Measurements from ENCODE around the gene BEST4. TPM values are rescaled to one million over a fixed set of nuclear protein-coding genes. Genes with fewer than 3 reads are reported as not detected.
A peak's percentile ranks its signal among the peaks of the same experiment; 100 is the strongest.

BEST4 gene
- total RNA-seq, 1 experiment from 2014 or later: 0.35 TPM

DNA sequence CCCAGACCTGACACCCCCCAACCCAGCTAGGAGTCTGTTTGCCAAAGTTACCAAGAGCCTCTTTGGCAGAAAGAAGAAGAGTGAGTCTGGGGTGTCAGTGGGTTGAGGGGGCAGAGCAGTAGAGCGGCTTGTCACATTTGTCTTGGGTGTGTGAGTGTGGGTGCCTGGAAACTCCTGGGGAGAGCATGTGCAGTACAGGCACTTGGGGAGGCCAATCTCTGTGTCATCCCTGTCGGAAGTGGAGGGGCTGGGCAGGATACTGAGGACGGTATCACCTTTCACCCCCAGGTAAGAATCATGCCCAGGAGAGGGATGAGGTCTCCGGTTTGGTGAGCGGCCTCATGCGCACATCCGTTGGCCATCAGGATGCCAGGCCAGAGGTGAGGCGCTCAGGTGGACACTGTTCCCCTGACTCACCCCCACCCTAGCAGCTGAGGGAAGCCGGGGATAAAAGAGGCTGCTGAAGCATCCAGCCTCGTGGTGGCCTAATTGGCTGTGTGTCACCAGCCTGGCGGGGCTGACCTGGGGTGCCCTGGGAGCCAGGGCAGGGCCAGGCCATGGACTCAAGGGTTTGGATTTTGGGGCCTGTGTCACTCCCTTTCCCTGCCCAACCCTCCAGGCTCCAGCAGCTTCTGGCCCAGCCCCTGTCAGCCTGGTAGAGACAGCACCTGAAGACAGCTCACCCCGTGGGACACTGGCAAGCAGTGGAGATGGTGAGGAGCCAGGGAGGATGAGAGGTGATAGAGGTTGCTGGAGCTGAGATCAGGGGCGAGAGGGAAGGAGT is 15.5 kb upstream of the BEST4 start:
- TF ChIP-seq, protein P1, sequence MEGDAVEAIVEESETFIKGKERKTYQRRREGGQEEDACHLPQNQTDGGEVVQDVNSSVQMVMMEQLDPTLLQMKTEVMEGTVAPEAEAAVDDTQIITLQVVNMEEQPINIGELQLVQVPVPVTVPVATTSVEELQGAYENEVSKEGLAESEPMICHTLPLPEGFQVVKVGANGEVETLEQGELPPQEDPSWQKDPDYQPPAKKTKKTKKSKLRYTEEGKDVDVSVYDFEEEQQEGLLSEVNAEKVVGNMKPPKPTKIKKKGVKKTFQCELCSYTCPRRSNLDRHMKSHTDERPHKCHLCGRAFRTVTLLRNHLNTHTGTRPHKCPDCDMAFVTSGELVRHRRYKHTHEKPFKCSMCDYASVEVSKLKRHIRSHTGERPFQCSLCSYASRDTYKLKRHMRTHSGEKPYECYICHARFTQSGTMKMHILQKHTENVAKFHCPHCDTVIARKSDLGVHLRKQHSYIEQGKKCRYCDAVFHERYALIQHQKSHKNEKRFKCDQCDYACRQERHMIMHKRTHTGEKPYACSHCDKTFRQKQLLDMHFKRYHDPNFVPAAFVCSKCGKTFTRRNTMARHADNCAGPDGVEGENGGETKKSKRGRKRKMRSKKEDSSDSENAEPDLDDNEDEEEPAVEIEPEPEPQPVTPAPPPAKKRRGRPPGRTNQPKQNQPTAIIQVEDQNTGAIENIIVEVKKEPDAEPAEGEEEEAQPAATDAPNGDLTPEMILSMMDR (IDR thresholded peaks at IDR 0.05; ENCODE audit: unreplicated experiment): no peak
- Mint-ChIP-seq H3K4me1 (ENCODE audit: insufficient read depth, unreplicated experiment) (peaks cover 39% of the 10 kb centered on the region), H3K36me3 (ENCODE audit: insufficient read depth, unreplicated experiment) (peaks cover 62% of the 10 kb centered on the region), H3K27me3 (ENCODE audit: insufficient read depth, unreplicated experiment) (no peaks in the 10 kb centered on the region), H3K27ac (ENCODE audit: low read depth, unreplicated experiment) (peak overlapping the region; percentile 87), H3K4me3 (ENCODE audit: unreplicated experiment) (peak overlapping the region; percentile 86), H3K9me3 (ENCODE audit: unreplicated experiment) (no peaks in the 10 kb centered on the region)
- DNase-seq (ENCODE audit: unreplicated experiment): no peak
- ChIA-PET CTCF (no interaction called here), POLR2A (no interaction called here)
- no TSS peak for BruUV-seq (replicated peaks)
- intact Hi-C loops (cut with micrococcal nuclease): no loop called here

DNA sequence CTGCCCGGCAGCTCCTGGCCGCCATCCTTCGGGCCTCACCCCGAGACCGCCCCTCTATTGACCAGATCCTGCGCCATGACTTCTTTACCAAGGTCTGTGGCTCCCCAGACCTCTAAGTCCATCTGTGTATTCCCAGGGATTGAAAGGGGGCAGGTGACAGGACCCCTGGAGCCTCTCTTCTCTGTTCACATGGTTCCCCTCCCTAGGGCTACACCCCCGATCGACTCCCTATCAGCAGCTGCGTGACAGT is 15.0 kb upstream of the BEST4 start:
- H3K36me3 Mint-ChIP-seq (ENCODE audit: insufficient read depth, unreplicated experiment): peaks cover 60% of the 10 kb centered on the region
- BruUV-seq (replicated peaks): no TSS peak
- H3K27me3 Mint-ChIP-seq (ENCODE audit: insufficient read depth, unreplicated experiment): no peaks in the 10 kb centered on the region
- TF ChIP-seq, protein P1 (IDR thresholded peaks at IDR 0.05; ENCODE audit: unreplicated experiment): no peak
- CTCF ChIA-PET: no interaction called here
- no peaks in the 10 kb centered on the region for H3K9me3 Mint-ChIP-seq (ENCODE audit: unreplicated experiment)
- intact Hi-C loops (cut with micrococcal nuclease): no loop called here
- POLR2A ChIA-PET: interaction anchor here (0.9 kb wide), 1 partner anchor 11 kb away, joined by 3 read pairs; no protein-coding TSS in a partner anchor
- H3K4me1 Mint-ChIP-seq (ENCODE audit: insufficient read depth, unreplicated experiment): peaks cover 42% of the 10 kb centered on the region
- H3K4me3 Mint-ChIP-seq (ENCODE audit: unreplicated experiment): peak overlapping the region; percentile 86
- H3K27ac Mint-ChIP-seq (ENCODE audit: low read depth, unreplicated experiment): peak overlapping the region; percentile 87
- no peak for DNase-seq (ENCODE audit: unreplicated experiment)

DNA sequence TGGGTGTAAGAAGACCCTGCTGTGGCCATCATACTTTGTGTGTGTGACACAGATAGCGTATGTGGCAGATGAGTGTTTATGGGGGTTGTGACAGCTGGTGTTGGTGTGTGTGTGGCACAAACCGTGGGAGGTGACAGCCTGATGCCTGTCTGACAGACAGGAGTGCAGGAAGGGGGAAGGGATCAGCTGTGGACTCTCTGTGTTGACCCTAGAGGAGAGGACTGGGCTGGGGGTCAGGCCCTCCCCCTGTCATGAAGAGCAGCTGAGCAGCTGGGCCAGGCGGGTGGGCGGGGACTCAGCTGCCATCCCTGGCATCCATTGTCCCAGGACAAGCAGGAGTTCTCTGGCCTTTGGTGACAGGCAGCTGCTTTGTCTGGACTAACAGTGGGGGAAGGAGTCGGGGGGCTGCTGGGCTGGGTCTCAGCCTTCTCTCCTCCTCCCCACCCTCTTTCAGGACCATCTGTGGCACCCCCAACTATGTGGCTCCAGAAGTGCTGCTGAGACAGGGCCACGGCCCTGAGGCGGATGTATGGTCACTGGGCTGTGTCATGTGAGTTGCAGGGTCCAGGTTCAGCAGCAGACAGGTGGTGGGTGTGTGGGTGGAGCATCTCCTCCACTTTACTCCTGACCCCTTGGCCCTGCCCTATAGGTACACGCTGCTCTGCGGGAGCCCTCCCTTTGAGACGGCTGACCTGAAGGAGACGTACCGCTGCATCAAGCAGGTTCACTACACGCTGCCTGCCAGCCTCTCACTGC is 14.5 kb upstream of the BEST4 start:
- DNase-seq (ENCODE audit: unreplicated experiment): no peak
- H3K9me3 Mint-ChIP-seq (ENCODE audit: unreplicated experiment): no peaks in the 10 kb centered on the region
- H3K27me3 Mint-ChIP-seq (ENCODE audit: insufficient read depth, unreplicated experiment): no peaks in the 10 kb centered on the region
- ChIA-PET CTCF (no interaction called here), POLR2A (interaction anchor here (0.9 to 4.5 kb wide), 2 partner anchors 11 to 209 kb away, joined by 3 to 46 read pairs; partner anchors contain the start of genes HECTD3 and UROD)
- H3K36me3 Mint-ChIP-seq (ENCODE audit: insufficient read depth, unreplicated experiment): peaks cover 57% of the 10 kb centered on the region
- peak overlapping the region; percentile 93 for H3K27ac Mint-ChIP-seq (ENCODE audit: low read depth, unreplicated experiment)
- H3K4me1 Mint-ChIP-seq (ENCODE audit: insufficient read depth, unreplicated experiment): peaks cover 37% of the 10 kb centered on the region
- peak overlapping the region; percentile 86 for H3K4me3 Mint-ChIP-seq (ENCODE audit: unreplicated experiment)
- BruUV-seq (replicated peaks): no TSS peak
- intact Hi-C loops (cut with micrococcal nuclease): no loop called here
- TF ChIP-seq, protein P1 (IDR thresholded peaks at IDR 0.05; ENCODE audit: unreplicated experiment): no peak

DNA sequence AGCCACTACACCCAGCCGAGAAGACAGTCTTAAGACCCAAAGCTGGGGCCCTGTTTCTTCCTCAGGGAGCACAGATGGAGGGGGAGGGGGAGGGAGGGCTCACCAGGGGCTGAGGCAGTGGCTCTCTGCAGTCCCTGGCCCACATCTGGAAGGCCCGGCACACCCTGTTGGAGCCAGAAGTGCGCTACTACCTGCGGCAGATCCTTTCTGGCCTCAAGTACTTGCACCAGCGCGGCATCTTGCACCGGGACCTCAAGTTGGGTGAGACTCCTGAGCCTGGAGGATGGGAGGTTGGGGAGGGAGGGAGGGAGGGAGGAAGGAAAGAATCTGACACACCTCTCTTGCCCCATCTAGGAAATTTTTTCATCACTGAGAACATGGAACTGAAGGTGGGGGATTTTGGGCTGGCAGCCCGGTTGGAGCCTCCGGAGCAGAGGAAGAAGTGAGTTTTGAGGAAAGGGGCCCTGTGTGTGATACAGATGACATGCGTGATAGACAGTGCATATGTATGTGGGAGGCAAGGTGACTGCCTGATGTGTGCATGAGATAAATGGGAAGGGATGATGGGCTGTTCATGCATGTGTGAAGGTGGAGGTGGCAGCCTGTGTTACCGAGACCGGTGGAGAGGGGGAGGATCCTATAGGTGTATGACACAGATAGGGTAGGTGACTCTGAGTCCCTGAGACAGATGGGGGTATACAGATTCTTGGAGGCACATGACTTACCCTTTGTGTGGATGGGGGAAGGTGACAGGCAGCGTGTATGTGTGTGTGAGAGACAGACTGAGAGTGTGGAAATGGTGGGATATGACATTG is 13.7 kb upstream of the BEST4 start:
- Mint-ChIP-seq H3K4me3 (ENCODE audit: unreplicated experiment) (peak overlapping the region; percentile 86), H3K27ac (ENCODE audit: low read depth, unreplicated experiment) (peak overlapping the region; percentile 93), H3K9me3 (ENCODE audit: unreplicated experiment) (no peaks in the 10 kb centered on the region), H3K27me3 (ENCODE audit: insufficient read depth, unreplicated experiment) (no peaks in the 10 kb centered on the region), H3K36me3 (ENCODE audit: insufficient read depth, unreplicated experiment) (peaks cover 49% of the 10 kb centered on the region), H3K4me1 (ENCODE audit: insufficient read depth, unreplicated experiment) (peaks cover 29% of the 10 kb centered on the region)
- BruUV-seq (replicated peaks): no TSS peak
- DNase-seq (ENCODE audit: unreplicated experiment): peak; percentile 76
- intact Hi-C loops (cut with micrococcal nuclease): no loop called here
- TF ChIP-seq, protein P1 (IDR thresholded peaks at IDR 0.05; ENCODE audit: unreplicated experiment): no peak
- ChIA-PET POLR2A (interaction anchor here (1.8 to 4.5 kb wide), 8 partner anchors 7 to 210 kb away, joined by 7 to 51 read pairs (median 18); partner anchors contain the start of genes HECTD3, RNU5D-1, RPS8 and UROD), CTCF (interaction anchor here (0.6 kb wide), 1 partner anchor 121 kb away, joined by 4 read pairs; no protein-coding TSS in a partner anchor)
